ENCODE data around the gene MAX.

MAX gene

GRCh38 chr14:65117769-65118745 lies 15.7 kb upstream of the MAX start:
- TF ChIP-seq, protein P1, sequence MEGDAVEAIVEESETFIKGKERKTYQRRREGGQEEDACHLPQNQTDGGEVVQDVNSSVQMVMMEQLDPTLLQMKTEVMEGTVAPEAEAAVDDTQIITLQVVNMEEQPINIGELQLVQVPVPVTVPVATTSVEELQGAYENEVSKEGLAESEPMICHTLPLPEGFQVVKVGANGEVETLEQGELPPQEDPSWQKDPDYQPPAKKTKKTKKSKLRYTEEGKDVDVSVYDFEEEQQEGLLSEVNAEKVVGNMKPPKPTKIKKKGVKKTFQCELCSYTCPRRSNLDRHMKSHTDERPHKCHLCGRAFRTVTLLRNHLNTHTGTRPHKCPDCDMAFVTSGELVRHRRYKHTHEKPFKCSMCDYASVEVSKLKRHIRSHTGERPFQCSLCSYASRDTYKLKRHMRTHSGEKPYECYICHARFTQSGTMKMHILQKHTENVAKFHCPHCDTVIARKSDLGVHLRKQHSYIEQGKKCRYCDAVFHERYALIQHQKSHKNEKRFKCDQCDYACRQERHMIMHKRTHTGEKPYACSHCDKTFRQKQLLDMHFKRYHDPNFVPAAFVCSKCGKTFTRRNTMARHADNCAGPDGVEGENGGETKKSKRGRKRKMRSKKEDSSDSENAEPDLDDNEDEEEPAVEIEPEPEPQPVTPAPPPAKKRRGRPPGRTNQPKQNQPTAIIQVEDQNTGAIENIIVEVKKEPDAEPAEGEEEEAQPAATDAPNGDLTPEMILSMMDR (IDR thresholded peaks at IDR 0.05; ENCODE audit: extremely low read depth, missing control alignments), result no peak
- no peak for DNase-seq (ENCODE audit: low spot score)

- DNase-seq (ENCODE audit: low spot score), result no peak
- TF ChIP-seq, protein P1 (IDR thresholded peaks at IDR 0.05; ENCODE audit: extremely low read depth, missing control alignments), result no peak
Measured at GRCh38 chr14:65115615-65116014, 13.3 kb upstream of the MAX start.

DNA sequence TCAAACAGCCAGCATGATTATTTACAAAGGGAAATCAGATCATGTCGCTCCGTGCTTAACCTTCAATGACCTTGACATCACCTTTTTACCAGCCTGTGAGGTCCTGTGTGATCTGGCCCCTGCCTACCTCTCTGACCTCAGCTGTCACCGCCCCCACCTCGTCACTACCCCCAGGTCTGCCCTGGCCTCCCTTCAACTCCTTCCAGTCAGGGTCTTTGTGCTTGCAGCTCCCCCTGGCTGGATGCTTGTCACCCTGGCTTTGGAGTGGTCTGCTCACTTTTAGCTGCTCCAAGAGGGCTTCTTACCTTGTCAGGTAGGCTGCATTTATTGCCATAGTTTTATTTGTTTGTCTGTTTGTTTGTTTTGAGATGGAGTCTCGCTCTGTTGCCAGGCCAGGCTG lies 8.2 kb upstream of the MAX start:
- DNase-seq (ENCODE audit: low spot score), result no peak

GRCh38 chr14:65109357-65109756 lies 7.0 kb upstream of the MAX start:
- DNase-seq (ENCODE audit: low spot score), result no peak
- TF ChIP-seq, protein P1 (IDR thresholded peaks at IDR 0.05; ENCODE audit: extremely low read depth, missing control alignments), result no peak

More for the DNA sequence above, 8.2 kb upstream of the MAX start:
- TF ChIP-seq, protein P1 (IDR thresholded peaks at IDR 0.05; ENCODE audit: extremely low read depth, missing control alignments), result no peak

GRCh38 chr14:65107200-65107599 lies 4.9 kb upstream of the MAX start:
- no peak for DNase-seq (ENCODE audit: low spot score)
- TF ChIP-seq, protein P1 (IDR thresholded peaks at IDR 0.05; ENCODE audit: extremely low read depth, missing control alignments), result no peak

GRCh38 chr14:65106736-65107135 lies 4.4 kb upstream of the MAX start:
- TF ChIP-seq, protein P1 (IDR thresholded peaks at IDR 0.05; ENCODE audit: extremely low read depth, missing control alignments), result no peak
- DNase-seq (ENCODE audit: low spot score), result no peak

DNA sequence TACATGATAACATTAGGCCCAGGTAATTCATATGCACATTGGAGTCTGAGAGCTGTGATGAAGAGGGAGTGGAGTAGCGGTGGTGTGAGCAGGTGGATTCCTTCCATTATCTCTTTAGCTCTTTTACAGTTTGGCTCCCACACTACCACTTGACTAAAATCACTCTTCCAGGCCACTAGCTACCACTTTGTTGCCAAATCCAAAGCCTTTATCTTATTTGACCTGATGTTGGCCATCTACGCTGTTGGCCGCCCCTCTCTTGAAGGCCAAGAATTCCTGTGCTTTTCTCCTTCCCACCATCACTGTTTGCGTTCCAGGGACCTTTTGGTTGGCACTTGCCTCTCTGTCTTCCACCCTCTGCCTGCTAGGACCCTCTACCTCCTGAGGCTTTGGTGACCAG lies 4.0 kb upstream of the MAX start:
- DNase-seq (ENCODE audit: low spot score), result no peak
- TF ChIP-seq, protein P1 (IDR thresholded peaks at IDR 0.05; ENCODE audit: extremely low read depth, missing control alignments), result no peak

All from GM20000 (cell line).